Vagina (tissue), 2 donors: ENCODE measurements around the gene COBL.

Experiments
- CTCF ChIP-seq, 3 experiments: fragments of 450-650 bp in 2 of 3; fragments of 200-600 bp in 1 of 3; sonication (generic) in 1 of 3; IDR thresholded peaks; one replicate each; pipeline ENCODE4 v1.5.1; 2017 to 2019; ENCODE audit warnings: antibody characterized with exemption in 3 of 3, mild to moderate bottlenecking in 2 of 3, moderate library complexity in 2 of 3
- POLR2A ChIP-seq, 2 donors: fragments of 450-650 bp; IDR thresholded peaks; one replicate each; pipeline ENCODE4 v1.6.1; 2017; ENCODE audit warnings: antibody characterized with exemption in 2 of 2, mild to moderate bottlenecking in 2 of 2, moderate library complexity in 2 of 2

- TF ChIP-seq CTCF (IDR thresholded peaks at IDR 0.05) (peak; percentile 84 to 88 (median 87)), POLR2A (IDR thresholded peaks at IDR 0.05) (no peak)
These were observed 155.5 kb downstream of the COBL start for GRCh38 chr7:51160990-51161615.
